Transverse colon (tissue), 4 donors: ENCODE data around the gene CDK5. TPM values are rescaled to one million over a fixed set of nuclear protein-coding genes. Genes with fewer than 3 reads are reported as not detected.
A peak's percentile ranks its signal among the peaks of the same experiment; 100 is the strongest.

ENCODE experiments used
- DNase-seq: peaks from one replicate; pipeline ENCODE4 v3.0.0-alpha.2; 2019
- H3K27ac ChIP-seq, 4 donors: fragments of 200-600 bp; sonication (generic); 2 replicates each; pipeline ENCODE4 v1.5.1; 2016 to 2018; ENCODE audit warnings: inconsistent platforms in 4 of 4
- H3K27me3 ChIP-seq: fragments of 200-600 bp; sonication (generic); 2 replicates; pipeline ENCODE4 v1.5.1; 2017; ENCODE audit warnings: inconsistent platforms
- H3K36me3 ChIP-seq, 4 donors: fragments of 200-600 bp; sonication (generic); 2 replicates each; pipeline ENCODE4 v1.5.1; 2017 to 2019; ENCODE audit warnings: inconsistent platforms in 4 of 4
- H3K4me1 ChIP-seq, 4 donors: fragments of 200-600 bp; sonication (generic); 2 replicates each; pipeline ENCODE4 v1.5.1; 2017 to 2020; ENCODE audit warnings: inconsistent platforms in 4 of 4
- H3K4me3 ChIP-seq, 4 donors: fragments of 200-600 bp; sonication (generic); 1 replicate in 1 of 4; 2 replicates in 3 of 4; pipeline versions ENCODE4 v1.5.1 to v1.6.1; 2017 to 2019; ENCODE audit warnings: inconsistent platforms in 4 of 4
- H3K9me3 ChIP-seq, 2 donors: fragments of 200-600 bp; sonication (generic); 2 replicates each; pipeline ENCODE4 v1.5.1; 2017 to 2019; ENCODE audit warnings: inconsistent platforms in 2 of 2
- EP300 ChIP-seq: sonication (generic); formaldehyde crosslinking; IDR thresholded peaks from one replicate; pipeline ENCODE4 v1.6.1; 2017; ENCODE audit warnings: antibody characterized with exemption, low read depth
- POLR2A ChIP-seq: fragments of 450-650 bp; IDR thresholded peaks from one replicate; pipeline ENCODE4 v1.6.1; 2016; ENCODE audit warnings: antibody characterized with exemption, mild to moderate bottlenecking, moderate library complexity
- POLR2AphosphoS5 ChIP-seq, 3 donors: sonication (generic); formaldehyde crosslinking; IDR thresholded peaks; one replicate each; pipeline ENCODE4 v1.6.1; 2016; ENCODE audit warnings: antibody characterized with exemption in 3 of 3
- WGBS, 2 donors: methylation state at CpG; one replicate each; pipeline ENCODE4 v1.1.5; 2018; ENCODE audit warnings: low coverage in 1 of 2; 5-methylcytosine and 5-hydroxymethylcytosine counted together
- in situ Hi-C, 4 donors: fragments of 200-750 bp; cut with MboI; loops; one replicate each; pipeline versions ENCODE4 v1.15.0 to v1.15.1; 2017; ENCODE audit warnings: low sequenced_read_pairs in 3 of 4, low pct_ligation_motif_present in 1 of 4, low pct_unique_long_range_greater_than_20kb in 1 of 4
- intact Hi-C: fragments of 100-400 bp; cut with DNase I; formaldehyde crosslinking; loops from one replicate; pipeline ENCODE4 v1.15.1; 2023; ENCODE audit warnings: low total_unique reads
- total RNA-seq, 4 donors: library from RNA; depleted of rRNA; stranded (reverse); fragments of >200 nt; gene quantifications; one replicate each; pipeline ENCODE4 v1.1.0, GENCODE V29; 2016
- TF ChIP-seq, protein P1 (sequence below), 5 experiments: fragments of 200-600 bp in 3 of 5; fragments of 450-650 bp in 2 of 5; sonication (generic) in 3 of 5; IDR thresholded peaks; 1 replicate in 2 of 5; 2 replicates in 3 of 5; pipeline ENCODE4 v1.5.1; 2016 to 2017; ENCODE audit warnings: antibody characterized with exemption in 5 of 5, inconsistent platforms in 3 of 5, mild to moderate bottlenecking in 2 of 5, moderate library complexity in 1 of 5

The CDK5 gene
- total RNA-seq, 4 donors from 2014 or later: 1.1 to 33.8 (median 10.7) TPM

DNA sequence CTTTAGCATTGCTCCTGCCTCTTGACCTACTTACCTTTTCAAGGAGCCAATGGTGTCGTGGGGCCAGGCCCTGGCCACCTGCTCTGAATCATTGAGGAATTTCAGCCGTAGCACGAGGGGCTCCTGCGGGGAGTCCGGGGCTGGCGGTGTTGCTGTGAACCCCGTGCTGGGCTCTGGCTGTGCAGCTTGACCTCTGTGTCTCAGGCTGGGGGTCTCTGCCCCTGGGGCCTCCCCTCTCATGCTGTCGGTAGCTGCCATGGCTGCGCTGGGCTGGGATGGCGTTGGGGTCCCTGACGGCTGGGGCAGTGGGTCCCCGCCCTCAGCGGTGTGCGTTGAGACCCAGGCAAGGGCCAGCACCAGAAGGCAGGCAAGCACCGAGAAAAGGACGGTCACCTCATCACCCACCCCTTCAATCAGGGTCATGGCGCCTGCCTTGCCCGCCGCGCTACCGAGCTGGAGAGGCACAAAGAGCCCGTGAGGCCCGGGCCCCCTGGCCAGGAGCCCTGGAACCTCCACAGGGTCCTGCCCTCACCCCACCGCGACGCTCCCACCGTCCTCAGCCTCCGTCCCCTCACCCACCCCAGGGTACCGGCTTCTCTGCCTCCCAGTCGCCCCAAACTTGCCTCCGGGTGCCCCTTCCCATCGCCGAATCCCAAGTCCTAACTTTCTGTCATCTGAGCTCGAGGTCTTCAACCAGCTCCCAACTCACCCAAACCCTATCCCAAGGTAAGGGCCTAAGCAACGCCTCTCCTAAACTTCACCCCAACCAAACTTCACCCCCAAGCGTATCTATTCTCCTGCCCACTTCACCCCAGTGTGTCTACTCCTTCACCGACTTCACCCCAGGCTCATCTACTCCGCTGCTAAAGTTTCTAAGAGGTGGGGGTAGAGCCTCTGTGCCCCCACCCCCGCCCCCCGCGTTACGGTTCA lies 24.7 kb upstream of the CDK5 start:
- in situ Hi-C loops: no loop called here
- Histone ChIP-seq H3K9me3 (no peaks in the 10 kb centered on the region), H3K4me3 (peak overlapping the region; percentile 58 to 88 (median 83)), H3K27me3 (no peaks in the 10 kb centered on the region), H3K27ac (peak overlapping the region; percentile 93 to 98 (median 97)), H3K36me3 (no peaks in the 10 kb centered on the region), H3K4me1 (peaks cover 33 to 60% (median 47%) of the 10 kb centered on the region in 4 donors)
- DNase-seq: no peak
- WGBS, 2 donors: 0 to 28% methylated on average over 7 to 20 of the region's 42 CpGs
- intact Hi-C loops: no loop called here
- TF ChIP-seq, protein P1, sequence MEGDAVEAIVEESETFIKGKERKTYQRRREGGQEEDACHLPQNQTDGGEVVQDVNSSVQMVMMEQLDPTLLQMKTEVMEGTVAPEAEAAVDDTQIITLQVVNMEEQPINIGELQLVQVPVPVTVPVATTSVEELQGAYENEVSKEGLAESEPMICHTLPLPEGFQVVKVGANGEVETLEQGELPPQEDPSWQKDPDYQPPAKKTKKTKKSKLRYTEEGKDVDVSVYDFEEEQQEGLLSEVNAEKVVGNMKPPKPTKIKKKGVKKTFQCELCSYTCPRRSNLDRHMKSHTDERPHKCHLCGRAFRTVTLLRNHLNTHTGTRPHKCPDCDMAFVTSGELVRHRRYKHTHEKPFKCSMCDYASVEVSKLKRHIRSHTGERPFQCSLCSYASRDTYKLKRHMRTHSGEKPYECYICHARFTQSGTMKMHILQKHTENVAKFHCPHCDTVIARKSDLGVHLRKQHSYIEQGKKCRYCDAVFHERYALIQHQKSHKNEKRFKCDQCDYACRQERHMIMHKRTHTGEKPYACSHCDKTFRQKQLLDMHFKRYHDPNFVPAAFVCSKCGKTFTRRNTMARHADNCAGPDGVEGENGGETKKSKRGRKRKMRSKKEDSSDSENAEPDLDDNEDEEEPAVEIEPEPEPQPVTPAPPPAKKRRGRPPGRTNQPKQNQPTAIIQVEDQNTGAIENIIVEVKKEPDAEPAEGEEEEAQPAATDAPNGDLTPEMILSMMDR (IDR thresholded peaks at IDR 0.05): no peak
- no peak for TF ChIP-seq EP300
- no peak for TF ChIP-seq POLR2AphosphoS5 (IDR thresholded peaks at IDR 0.05)
- no peak for TF ChIP-seq POLR2A

DNA sequence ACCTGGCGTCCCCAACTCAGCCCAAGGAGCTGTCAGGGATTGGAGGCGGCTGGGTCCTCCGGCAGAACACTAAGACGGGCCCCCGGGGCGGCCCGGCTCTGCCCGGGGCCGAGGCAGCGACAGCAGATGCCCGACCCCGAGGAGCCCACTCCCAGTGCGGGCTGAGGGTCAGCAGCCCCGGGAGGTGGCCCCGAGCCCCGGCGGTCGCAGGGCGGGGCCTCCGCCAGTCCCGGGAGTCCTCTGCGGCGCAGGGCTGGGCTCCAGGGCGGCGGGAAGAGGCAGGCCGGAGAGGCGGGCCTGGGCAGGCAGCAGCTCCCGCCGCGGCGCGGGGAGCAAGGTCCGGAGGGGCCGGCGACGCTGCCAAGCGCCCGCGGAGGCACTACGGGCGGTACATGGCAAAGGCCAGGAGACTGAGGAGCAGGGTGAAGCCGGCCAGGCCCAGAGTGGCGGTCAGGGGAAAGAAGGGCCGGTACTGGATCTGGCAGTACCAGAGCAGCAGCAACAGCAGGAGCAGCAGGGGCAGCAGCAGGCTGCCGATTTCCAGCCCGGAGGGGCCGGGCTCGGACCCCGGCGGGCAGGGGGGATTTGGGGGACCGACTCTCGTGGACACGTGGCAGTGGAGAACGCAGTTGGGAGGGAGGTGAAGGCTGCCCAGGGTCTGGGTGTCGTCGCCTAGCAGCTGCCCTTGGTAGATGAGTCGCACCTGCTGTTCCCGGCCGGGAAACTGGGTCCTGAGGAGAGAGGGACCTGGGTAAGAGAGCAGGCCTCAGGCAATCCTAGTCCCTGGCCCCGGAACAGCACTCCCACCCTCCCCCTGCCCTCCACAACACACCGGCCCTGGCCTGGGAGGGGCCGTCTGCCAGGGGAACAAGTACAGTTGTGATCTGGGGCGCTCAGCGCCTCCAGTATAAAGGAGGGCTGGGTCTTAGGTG lies 23.7 kb upstream of the CDK5 start:
- no peaks in the 10 kb centered on the region for H3K27me3 ChIP-seq
- peak; percentile 59 for DNase-seq
- intact Hi-C loops (no loop called here), in situ Hi-C loops (no loop called here)
- H3K4me1 ChIP-seq: peaks cover 33 to 62% (median 45%) of the 10 kb centered on the region in 4 donors
- TF ChIP-seq, protein P1 (IDR thresholded peaks at IDR 0.05): no peak
- no peak for TF ChIP-seq POLR2A
- TF ChIP-seq EP300: no peak
- TF ChIP-seq POLR2AphosphoS5 (IDR thresholded peaks at IDR 0.05): no peak
- peak overlapping the region; percentile 93 to 98 (median 97) for H3K27ac ChIP-seq
- no peaks in the 10 kb centered on the region for H3K9me3 ChIP-seq
- H3K36me3 ChIP-seq: no peaks in the 10 kb centered on the region
- 0 to 41% methylated on average over 7 to 45 of the region's 64 CpGs for WGBS, 2 donors
- peak overlapping the region; percentile 28 to 88 (median 80) for H3K4me3 ChIP-seq

DNA sequence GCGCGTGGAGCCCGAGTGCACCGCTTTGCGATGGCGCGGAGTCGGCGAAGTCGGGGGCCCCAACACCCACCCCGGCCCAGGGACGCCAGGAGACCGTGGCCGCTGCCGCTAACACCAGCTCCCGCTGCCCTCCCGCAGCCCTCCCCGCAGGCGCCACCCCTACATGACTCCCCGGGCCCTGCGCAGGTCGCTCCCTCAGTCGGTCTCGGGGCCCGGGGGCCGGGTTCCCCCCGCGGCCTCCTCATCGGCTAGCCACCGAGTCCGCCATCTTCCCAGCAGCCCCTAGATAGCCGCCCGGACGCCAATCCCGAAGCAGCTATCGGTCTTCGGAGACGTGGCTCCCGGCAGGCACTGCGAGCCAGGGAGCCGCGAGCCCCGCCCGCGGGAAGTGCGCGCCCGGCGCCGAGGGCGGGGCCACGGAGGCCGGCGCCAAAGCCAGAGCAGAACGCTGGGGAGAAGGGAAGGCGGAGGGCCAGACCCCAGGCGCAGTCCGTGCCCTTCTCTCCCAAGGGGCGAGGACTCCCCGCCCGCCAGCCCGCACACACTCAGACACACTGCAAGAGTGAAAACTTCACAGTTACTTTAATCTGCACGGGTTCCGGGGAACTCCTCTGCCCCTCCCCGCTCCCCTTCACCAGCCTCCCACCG lies 22.9 kb upstream of the CDK5 start, which contains the start of gene FASTK:
TSS of gene FASTK (minus strand) at position 288 of the 648 bp plus-strand sequence. CDS start at position 245, 43 bp downstream.
- Histone ChIP-seq H3K27ac (peak within 1 kb of the TSS; percentile 93 to 98 (median 97)), H3K4me3 (peak within 1 kb of the TSS; percentile 79 to 88 (median 80)), H3K9me3 (no peaks in the 10 kb centered on the region), H3K4me1 (peaks cover 31 to 58% (median 42%) of the 10 kb centered on the region in 4 donors), H3K27me3 (no peaks in the 10 kb centered on the region), H3K36me3 (no peaks in the 10 kb centered on the region)
- intact Hi-C loops (no loop called here), in situ Hi-C loops (no loop called here)
- no peak for TF ChIP-seq EP300
- peak; percentile 80 for TF ChIP-seq POLR2A
- peak; percentile 74 to 82 (median 76) for TF ChIP-seq POLR2AphosphoS5 (IDR thresholded peaks at IDR 0.05)
- TF ChIP-seq, protein P1 (IDR thresholded peaks at IDR 0.05): no peak
- DNase-seq: peak; percentile 92
- 2% methylated on average over 39 of the region's 66 CpGs; no CpG with 5 or more reads in 1 of the 2 donors for WGBS, 2 donors
